HG03469 (cell line): Measurements from ENCODE around the gene PRICKLE1.

ENCODE experiments used
- ATAC-seq: cut with Tn5 transposase; IDR thresholded peaks from one replicate; pipeline ENCODE4 v1.9.1; 2021; ENCODE audit warnings: mild to moderate bottlenecking, moderate library complexity, moderate number of reproducible peaks; ENCODE audit not compliant: unreplicated experiment

The PRICKLE1 gene

DNA sequence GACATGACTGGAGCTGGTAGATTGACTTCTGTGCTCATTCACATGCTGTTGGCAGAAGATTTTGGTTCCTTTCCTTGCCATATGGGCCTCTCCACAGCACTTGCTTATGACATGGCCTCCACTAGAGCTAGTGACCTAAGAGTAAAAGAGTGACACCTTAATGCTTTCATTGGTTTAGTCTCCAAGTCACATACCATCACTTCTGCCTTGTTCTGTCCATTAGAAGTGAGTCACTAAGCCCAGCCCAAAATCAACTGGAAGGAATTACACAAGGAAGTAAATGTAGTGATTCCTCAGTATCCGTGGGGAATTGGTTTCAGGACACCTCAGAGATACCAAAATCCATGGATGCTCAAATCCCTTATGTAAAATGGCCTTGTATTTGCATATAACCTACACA is 182.2 kb downstream of the PRICKLE1 start:
- ATAC-seq, result no peak
